Right hindlimb (tissue), 1 donor: ENCODE results near the gene DNAJC28.
A peak's percentile ranks its signal among the peaks of the same experiment; 100 is the strongest.
"Not testable (repeated sequence)": the region's sequence is repeated elsewhere in the genome, so short reads cannot be mapped to it uniquely, and the experiment has no call there.

ENCODE experiments used
- DNase-seq: peaks from one replicate; pipeline ENCODE4 v3.0.0-alpha.2; 2018

The DNAJC28 gene

DNA sequence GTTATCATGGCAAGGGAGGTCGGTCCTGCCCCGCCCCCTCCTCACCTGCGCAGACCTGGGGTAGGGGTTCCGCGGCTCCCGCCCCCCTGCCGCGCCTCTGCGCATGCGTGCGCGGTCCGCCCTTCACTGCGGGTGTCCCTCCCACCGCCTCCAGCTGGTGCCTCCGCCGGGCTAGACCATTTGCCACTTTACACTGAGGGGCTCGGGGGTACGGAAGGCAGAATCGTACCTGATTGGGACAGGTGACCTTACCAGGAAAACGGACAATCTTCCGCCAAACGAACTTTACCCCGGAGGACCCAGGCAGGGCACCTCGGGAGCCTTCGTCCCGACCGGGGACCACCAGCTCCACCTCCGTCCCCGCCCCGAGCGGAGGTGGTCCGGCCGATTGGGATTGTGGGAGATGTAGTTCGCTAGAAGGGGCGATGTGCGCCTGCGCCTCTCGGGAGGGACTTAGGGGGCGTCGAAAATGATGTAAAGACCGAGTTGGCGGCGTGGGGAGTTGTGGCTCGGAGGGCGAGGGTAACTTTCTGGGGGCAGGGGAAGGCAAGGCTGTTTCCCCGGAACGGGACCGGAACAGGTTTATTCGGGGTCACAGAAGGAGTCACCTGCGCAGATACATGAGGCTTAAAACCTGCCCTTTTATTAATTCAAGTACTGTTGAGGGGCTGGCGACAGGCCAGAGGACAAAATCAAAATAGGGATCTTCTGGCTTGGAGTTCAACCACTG lies at the start of gene DNAJC28:
Gene DNAJC28, minus strand, starts transcription at position 344 of the 730 bp plus-strand sequence. CDS start 2,323 bp downstream, outside the sequence.
- DNase-seq: peak; percentile 97

DNA sequence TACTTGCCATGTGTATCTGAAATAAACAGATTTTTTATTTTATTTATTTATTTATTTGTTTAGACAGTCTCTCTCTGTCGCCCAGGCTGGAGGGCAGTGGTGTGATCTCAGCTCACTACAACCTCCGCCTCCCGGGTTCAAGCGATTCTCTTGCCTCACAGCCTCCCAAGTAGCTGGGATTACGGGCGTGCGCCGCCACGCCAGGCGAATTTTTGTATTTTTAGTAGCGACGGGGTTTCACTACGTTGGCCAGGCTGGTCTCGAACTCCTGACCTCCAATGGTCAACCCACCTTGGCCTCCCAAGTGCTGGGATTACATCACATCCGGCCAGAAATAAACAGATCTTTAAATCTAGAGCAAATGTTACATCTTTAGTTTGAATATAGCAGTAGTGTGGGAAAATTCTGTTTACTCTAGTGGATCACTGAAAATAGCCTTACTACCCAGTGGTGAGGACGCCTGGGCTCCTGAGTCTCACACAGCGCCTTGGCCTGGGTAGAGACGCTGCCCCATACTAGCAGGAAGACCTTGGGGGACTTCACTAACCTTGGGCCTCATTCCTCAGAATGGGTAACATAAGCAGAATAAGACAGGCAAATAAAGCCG lies 49.7 kb upstream of the DNAJC28 start:
- DNase-seq: no peak

GRCh38 chr21:33540711-33541104 lies 49.2 kb upstream of the DNAJC28 start:
- DNase-seq: no peak

GRCh38 chr21:33539616-33540015 lies 48.1 kb upstream of the DNAJC28 start:
- DNase-seq: no peak

DNA sequence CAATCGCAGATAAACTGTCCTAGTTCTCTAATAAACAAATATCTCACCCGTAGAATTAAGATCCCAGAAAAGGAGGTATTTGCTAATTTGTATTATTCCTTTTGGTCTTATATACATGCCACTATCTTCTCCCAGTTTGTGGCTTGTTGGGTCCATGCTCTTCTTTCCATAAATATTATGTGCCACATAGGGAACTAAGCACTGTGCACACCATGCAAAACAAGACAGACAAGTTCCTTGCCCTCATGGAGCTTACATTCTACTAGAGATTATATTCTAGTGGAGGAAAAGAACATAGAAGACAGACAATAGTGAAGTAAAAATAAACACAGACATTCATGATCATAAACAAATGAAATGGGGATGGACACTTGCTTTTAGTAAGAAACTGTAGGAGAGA lies 45.7 kb upstream of the DNAJC28 start:
- no peak for DNase-seq

DNA sequence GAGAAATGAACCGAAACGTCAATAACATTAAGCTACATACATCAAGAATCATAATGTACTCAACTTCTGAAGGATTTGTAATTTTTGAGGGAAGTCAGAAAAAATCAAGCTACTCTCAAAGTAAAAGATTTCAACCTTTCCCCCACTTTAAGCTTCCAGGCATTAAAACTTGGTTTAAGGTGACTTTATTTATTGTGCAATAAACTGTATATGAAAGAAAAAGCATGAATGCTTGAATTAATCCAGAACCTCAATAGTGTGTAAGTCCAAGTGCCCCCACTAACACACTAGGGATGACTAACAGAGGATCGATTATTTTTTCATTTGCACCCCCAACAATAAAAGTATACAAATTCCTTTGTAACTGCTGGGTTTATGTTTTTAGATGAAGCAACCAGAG lies 39.5 kb upstream of the DNAJC28 start:
- no peak for DNase-seq

DNA sequence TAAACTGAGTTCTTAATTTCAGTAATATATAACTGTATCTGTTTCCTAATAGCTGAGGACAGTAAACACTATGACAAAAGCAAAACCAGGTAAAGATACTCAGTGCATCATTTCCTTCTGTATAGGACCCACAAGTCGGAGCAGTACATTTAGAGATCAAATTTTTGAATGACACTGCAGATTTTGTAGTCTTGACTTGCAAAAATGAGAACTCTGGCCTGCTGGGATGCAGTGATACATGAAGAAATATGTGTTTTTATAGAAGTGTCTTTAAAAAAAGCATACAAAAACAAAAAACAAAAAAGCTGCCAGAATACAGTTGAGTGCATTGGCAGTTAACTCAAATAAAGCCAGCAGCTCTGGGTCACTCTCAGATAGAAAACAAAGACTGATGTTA lies 31.4 kb upstream of the DNAJC28 start:
- no peak for DNase-seq

DNA sequence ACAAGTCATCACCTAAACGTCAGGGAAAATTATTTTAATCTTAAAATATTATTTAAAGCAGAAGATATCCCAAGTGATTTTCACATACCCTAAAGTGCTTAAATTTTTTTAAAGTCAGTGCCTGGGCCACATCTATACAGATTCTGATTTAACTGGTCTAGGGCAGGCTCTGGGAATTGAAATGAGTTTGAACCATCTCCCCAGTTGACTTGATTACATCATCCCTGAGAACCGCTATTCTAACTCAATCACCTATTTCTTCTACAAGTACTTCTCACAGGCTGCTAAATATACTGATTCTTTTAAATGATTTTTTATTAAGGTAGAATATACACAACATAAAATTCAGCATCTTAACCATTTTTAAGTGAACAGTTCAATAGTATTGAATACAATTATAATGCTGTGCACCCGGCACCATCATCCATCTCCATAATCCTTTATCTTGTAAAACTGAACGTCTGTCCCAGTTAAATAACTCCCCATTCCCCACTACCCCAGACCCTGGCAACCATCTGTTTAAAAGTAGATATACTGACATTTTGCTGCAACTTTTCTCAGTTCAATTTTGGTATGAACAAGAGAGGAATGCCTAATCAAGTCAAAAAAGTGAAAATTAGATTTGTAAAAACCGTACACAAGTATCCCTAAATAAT lies 30.9 kb upstream of the DNAJC28 start:
- DNase-seq: no peak

- no peak for DNase-seq
Observed at GRCh38 chr21:33518899-33519298, 27.4 kb upstream of the DNAJC28 start.

GRCh38 chr21:33514229-33514628 lies 22.7 kb upstream of the DNAJC28 start:
- no peak for DNase-seq

DNA sequence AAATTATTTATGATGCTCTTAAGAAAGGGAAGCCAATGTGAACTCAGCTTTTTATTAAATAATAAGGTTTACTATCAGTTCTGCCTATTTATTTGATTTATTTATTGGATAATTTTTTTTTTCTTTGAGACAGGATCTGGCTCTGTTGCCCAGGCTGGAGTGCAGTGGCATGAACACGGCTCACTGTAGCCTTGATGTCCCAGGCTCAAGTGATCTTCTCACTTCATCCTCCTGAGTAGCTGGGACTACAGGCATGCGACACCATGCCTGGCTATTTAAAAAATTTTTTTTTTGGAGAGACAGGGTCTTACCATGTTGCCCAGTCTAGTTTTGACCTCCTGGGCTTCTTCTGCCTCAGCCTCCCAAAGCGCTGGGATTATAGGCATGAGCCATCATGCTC lies 21.0 kb upstream of the DNAJC28 start:
- DNase-seq: no peak

- no peak for DNase-seq
Observed at GRCh38 chr21:33511639-33512038, 20.1 kb upstream of the DNAJC28 start.

GRCh38 chr21:33510826-33511225 lies 19.3 kb upstream of the DNAJC28 start:
- no peak for DNase-seq

DNA sequence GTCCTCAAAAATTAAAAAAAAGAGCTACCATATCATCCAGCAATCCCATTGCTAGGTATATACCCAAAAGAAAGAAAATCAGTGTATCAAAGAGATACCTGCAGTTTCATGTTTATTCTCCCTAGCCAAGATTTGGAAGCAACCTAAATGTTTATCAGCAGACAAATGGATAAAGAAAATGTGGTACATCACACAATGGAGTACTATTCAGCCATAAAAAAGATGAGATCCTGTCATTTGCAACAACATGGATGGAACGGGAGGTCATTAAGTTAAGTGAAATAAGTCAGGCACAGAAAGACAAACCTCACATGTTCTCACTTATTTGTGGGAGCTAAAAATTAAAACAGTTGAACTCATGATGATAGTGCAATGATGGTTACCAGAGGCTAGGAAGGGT lies 15.5 kb upstream of the DNAJC28 start:
- DNase-seq: not testable (repeated sequence)

GRCh38 chr21:33505833-33506232 lies 14.3 kb upstream of the DNAJC28 start:
- DNase-seq: no peak

DNA sequence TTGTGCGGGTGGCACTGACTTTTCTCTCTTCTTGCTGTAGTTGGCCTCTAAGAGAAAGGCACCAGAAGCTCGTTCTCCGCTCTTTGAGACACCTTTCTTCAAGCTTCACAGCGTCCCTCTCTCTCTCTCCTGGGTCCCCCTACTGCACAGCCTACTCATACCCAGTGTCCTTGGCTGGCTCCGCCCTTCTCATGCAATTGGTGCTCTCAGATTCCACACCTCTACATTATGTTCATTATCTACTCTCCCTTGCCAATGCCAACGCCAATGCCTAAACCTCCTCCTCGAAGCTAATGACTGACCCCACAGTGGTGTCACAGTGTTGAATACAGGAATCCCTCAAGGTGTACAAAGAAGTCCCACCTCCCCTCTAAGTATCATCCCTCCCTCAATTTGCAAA lies 4.8 kb upstream of the DNAJC28 start:
- DNase-seq: no peak

- no peak for DNase-seq
Observed at GRCh38 chr21:33495743-33496142, 4.2 kb upstream of the DNAJC28 start.

DNA sequence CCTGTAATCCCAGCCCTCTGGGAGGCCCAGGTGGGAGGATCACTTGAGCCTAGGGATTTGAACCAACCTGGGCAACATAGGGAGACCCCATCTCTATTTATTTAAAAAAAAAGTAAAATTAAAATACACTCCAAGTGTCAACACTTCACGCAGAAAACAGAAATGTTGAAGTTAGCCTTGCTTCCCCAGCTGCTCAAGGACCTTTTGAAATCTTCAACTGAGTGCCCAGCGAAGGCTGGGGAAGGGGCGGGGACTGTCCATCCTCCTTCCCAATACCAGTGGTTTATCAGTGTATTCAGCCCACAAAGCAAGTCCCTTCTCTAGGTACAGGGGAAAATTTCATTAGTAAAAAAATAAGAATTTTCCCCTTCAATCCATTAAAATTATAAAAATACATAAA lies 2.2 kb upstream of the DNAJC28 start:
- no peak for DNase-seq

DNA sequence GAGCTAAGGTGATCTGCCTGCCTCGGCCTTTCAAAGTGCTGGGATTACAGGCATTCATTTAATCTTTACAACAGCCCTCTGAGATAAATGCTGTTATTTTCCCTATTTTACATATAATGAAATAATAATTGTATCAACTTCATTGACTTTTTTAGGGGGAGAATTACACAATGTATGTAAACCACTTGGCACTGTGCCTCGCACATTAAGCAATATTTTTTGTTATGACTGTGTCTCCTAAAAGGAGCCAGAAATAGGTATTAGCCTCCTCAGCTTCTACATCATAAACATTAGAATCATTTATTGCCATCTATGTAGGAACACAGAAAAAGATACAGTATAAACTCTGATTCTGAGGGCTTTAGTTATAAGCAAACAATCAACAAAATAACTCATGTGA lies 1.1 kb upstream of the DNAJC28 start:
- no peak for DNase-seq

DNA sequence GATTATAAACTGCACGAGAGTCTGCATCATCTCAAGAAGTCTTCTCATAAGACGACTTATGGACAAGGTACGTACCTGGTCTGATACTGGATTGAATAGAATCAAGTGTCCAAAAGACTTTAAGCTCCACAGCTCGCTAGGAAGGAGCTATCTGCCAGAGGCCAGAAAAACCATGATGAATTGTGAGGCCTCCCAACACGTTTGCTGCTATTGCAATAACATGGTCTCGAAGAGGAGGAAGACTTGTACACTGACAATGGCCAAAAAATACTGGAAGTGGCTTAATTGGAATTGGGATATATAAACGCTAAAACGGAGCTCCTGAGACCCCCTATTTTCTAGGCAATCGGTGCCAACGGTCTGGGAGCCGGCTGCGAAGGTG lies 534 bp downstream of the DNAJC28 start:
- DNase-seq: no peak

- no peak for DNase-seq
Observed at GRCh38 chr21:33488936-33489335, 2.6 kb downstream of the DNAJC28 start.

GRCh38 chr21:33487996-33488395 lies 3.5 kb downstream of the DNAJC28 start:
- no peak for DNase-seq

- no peak for DNase-seq
Observed at GRCh38 chr21:33481314-33481943, 10.1 kb downstream of the DNAJC28 start.
